ENCODE data around the gene ENPP7. TPM values are rescaled to one million over a fixed set of nuclear protein-coding genes. Genes with fewer than 3 reads are reported as not detected.

ENPP7 gene
- total and polyA plus RNA-seq, 8 donors = 5.0 TPM; not detected in 7

GRCh38 chr17:79690988-79691836 is 39.5 kb upstream of the ENPP7 start:
- TF ChIP-seq POLR2A (IDR thresholded peaks at IDR 0.05) (no peak), CTCF (IDR thresholded peaks at IDR 0.05) (no peak), EP300 (IDR thresholded peaks at IDR 0.05) (no peak), POLR2AphosphoS5 (IDR thresholded peaks at IDR 0.05) (no peak)
- Histone ChIP-seq H3K4me1 (peaks cover 4 to 26% (median 20%) of the 10 kb centered on the region in 4 donors), H3K27me3 (peaks cover 0 to 27% (median 4%) of the 10 kb centered on the region in 3 donors), H3K9me3 (no peaks in the 10 kb centered on the region), H3K36me3 (no peaks in the 10 kb centered on the region), H3K4me3 (no peak overlapping the region), H3K27ac (no peak overlapping the region)
- intact Hi-C loops (cut with DNase I; ENCODE audit: low total_unique reads) = no loop called here
- DNase-seq = no peak
- 78 to 87% (median 83%) methylated on average over 17 to 21 of the region's 21 CpGs for WGBS, 5 donors

- WGBS, 5 donors = 16 to 34% (median 23%) methylated on average over 9 of the region's 9 CpGs
- DNase-seq = peak in 1 of 2 donors; percentile 37
- TF ChIP-seq EP300 (IDR thresholded peaks at IDR 0.05) (no peak), POLR2A (IDR thresholded peaks at IDR 0.05) (no peak), CTCF (IDR thresholded peaks at IDR 0.05) (no peak), POLR2AphosphoS5 (IDR thresholded peaks at IDR 0.05) (no peak)
- Histone ChIP-seq H3K9me3 (no peaks in the 10 kb centered on the region), H3K4me1 (peaks cover 4 to 31% (median 22%) of the 10 kb centered on the region in 4 donors), H3K27ac (no peak overlapping the region), H3K4me3 (no peak overlapping the region), H3K36me3 (no peaks in the 10 kb centered on the region), H3K27me3 (peaks cover 0 to 27% (median 11%) of the 10 kb centered on the region in 3 donors)
- intact Hi-C loops (cut with DNase I; ENCODE audit: low total_unique reads) = no loop called here
Measured at GRCh38 chr17:79691931-79692330, 38.8 kb upstream of the ENPP7 start.

- DNase-seq = no peak
- Histone ChIP-seq H3K36me3 (no peaks in the 10 kb centered on the region), H3K9me3 (no peaks in the 10 kb centered on the region), H3K4me3 (no peak overlapping the region), H3K27me3 (peaks cover 0 to 38% (median 21%) of the 10 kb centered on the region in 3 donors), H3K4me1 (peaks cover 4 to 31% (median 22%) of the 10 kb centered on the region in 4 donors), H3K27ac (no peak overlapping the region)
- intact Hi-C loops (cut with DNase I; ENCODE audit: low total_unique reads) = no loop called here
- WGBS, 5 donors = 58 to 85% (median 72%) methylated on average over 6 to 9 of the region's 9 CpGs
- TF ChIP-seq POLR2AphosphoS5 (IDR thresholded peaks at IDR 0.05) = no peak
- no peak for TF ChIP-seq CTCF (IDR thresholded peaks at IDR 0.05)
- no peak for TF ChIP-seq POLR2A (IDR thresholded peaks at IDR 0.05)
- TF ChIP-seq EP300 (IDR thresholded peaks at IDR 0.05) = no peak
Measured at GRCh38 chr17:79693419-79693818, 37.3 kb upstream of the ENPP7 start.

- Histone ChIP-seq H3K4me3 (no peak overlapping the region), H3K4me1 (peaks cover 4 to 31% (median 22%) of the 10 kb centered on the region in 4 donors), H3K27me3 (peaks cover 0 to 56% (median 21%) of the 10 kb centered on the region in 3 donors), H3K27ac (no peak overlapping the region), H3K9me3 (no peaks in the 10 kb centered on the region), H3K36me3 (no peaks in the 10 kb centered on the region)
- intact Hi-C loops (cut with DNase I; ENCODE audit: low total_unique reads) = no loop called here
- DNase-seq = no peak
- 73 to 77% (median 74%) methylated on average over 8 to 14 of the region's 14 CpGs; no CpG with 5 or more reads in 1 of the 5 donors for WGBS, 5 donors
- no peak for TF ChIP-seq CTCF (IDR thresholded peaks at IDR 0.05)
- TF ChIP-seq EP300 (IDR thresholded peaks at IDR 0.05) = no peak
- TF ChIP-seq POLR2AphosphoS5 (IDR thresholded peaks at IDR 0.05) = no peak
- no peak for TF ChIP-seq POLR2A (IDR thresholded peaks at IDR 0.05)
Measured at GRCh38 chr17:79695293-79695790, 35.4 kb upstream of the ENPP7 start.

Data from stomach (tissue), 9 donors.